ENCODE measurements around the gene KIAA1210. TPM values are rescaled to one million over a fixed set of nuclear protein-coding genes. Genes with fewer than 3 reads are reported as not detected.

Gene KIAA1210
- under 0.01 TPM for polyA plus RNA-seq (2013, experiment 1 of 2)
- polyA plus RNA-seq (2013, experiment 2 of 2): not detected

DNA sequence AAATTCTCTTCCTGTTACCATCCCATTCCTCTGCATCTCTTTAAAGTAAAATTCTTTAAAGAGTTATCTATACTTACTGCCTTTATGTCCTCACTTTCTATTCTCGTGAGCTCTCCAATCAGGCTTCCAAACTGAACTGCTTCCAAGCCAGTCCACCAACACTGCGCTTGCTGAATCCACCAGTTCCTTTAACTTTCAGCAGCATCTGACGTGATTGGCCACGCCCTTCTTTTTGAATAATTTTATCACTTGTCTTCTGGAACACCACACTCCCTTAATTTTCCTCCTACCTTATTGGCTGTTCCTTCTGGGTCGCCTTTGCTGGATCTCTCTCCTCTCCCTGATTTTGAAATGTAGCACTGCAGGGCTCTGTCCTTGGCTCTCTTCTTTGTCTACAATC lies at the start of gene KIAA1210:
Gene KIAA1210 (minus strand): TSS at position 163 of the 400 bp plus-strand sequence. CDS start 4,170 bp downstream, outside the sequence.
- H2BK120ac ChIP-seq (ENCODE audit: low read depth, low read length): no peak within 1 kb of the TSS
- no peak within 1 kb of the TSS for H2BK12ac ChIP-seq (ENCODE audit: low read length in 2 of 2)
- WGBS: 68% methylated on average over 5 of the region's 5 CpGs
- DNase-seq: no peak
- H2AK5ac ChIP-seq (ENCODE audit: low read length, severe bottlenecking): no peak within 1 kb of the TSS
- no peak within 1 kb of the TSS for H4K91ac ChIP-seq (ENCODE audit: low read length)
- no peaks in the 10 kb centered on the region for H3K36me3 ChIP-seq (ENCODE audit: control insufficient read depth in 1 of 2, insufficient read depth in 2 of 2, low read depth in 1 of 2, low read length in 2 of 2)
- no peak within 1 kb of the TSS for H3K9ac ChIP-seq (ENCODE audit: low read length)
- H3K18ac ChIP-seq (ENCODE audit: low read depth in 1 of 2, low read length in 2 of 2): no peak within 1 kb of the TSS
- H2BK5ac ChIP-seq (ENCODE audit: low read depth, low read length, poor library complexity, severe bottlenecking): no peak within 1 kb of the TSS
- H3K4me3 ChIP-seq (ENCODE audit: insufficient read depth in 1 of 2, low read depth in 1 of 2, low read length in 2 of 2): no peak within 1 kb of the TSS
- H4K8ac ChIP-seq (ENCODE audit: low read length): no peak within 1 kb of the TSS
- no peak within 1 kb of the TSS for H2BK15ac ChIP-seq (ENCODE audit: low read depth, poor library complexity, severe bottlenecking)
- H3K23ac ChIP-seq (ENCODE audit: low read length in 2 of 2): no peak within 1 kb of the TSS
- H3K27me3 ChIP-seq (ENCODE audit: control insufficient read depth in 1 of 2, insufficient read depth in 1 of 2, low read length in 2 of 2): peaks cover 0 to 25% of the 10 kb centered on the region in 2 experiments
- no peaks in the 10 kb centered on the region for H3K4me1 ChIP-seq (ENCODE audit: control insufficient read depth, insufficient read depth, low read depth, low read length)
- no peak within 1 kb of the TSS for H2AFZ ChIP-seq (ENCODE audit: low read depth, low read length)
- H3K27ac ChIP-seq (ENCODE audit: low read length, poor library complexity, severe bottlenecking): no peak within 1 kb of the TSS
- no peaks in the 10 kb centered on the region for H3K9me3 ChIP-seq (ENCODE audit: control insufficient read depth, low read length)
- H3K79me1 ChIP-seq (replicated peaks; ENCODE audit: low read length, poor library complexity, severe bottlenecking): no peaks in the 10 kb centered on the region
- H3K14ac ChIP-seq (ENCODE audit: low read length in 2 of 2): no peak within 1 kb of the TSS
- H3K4ac ChIP-seq (ENCODE audit: low read depth in 1 of 2, low read length in 2 of 2): no peak within 1 kb of the TSS
- H3K4me2 ChIP-seq (ENCODE audit: low read length, poor library complexity, severe bottlenecking): no peak within 1 kb of the TSS

DNA sequence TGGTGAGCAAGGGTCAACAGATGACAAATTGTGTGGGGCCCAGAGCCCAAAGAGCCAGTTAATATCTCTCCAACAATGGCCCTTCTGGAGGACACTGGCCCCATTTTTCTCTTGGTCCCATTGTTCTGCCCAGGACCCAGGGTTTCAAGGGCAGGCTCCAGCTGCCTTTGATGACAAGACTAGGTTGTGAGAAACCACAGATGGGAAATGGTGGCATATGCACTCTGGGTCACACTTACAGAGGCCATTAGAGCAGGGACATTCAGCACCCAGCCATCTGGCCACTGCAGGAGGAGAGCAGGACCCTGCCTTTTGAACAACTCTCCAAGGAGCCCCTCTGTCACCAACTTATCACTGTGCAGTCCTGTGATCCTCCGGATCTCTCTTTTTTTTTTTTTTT lies 49.7 kb upstream of the KIAA1210 start:
- Histone ChIP-seq H2BK5ac (ENCODE audit: low read depth, low read length, poor library complexity, severe bottlenecking) (no peak overlapping the region), H2BK15ac (ENCODE audit: low read depth, poor library complexity, severe bottlenecking) (no peak overlapping the region), H3K14ac (ENCODE audit: low read length in 2 of 2) (no peak overlapping the region), H3K23ac (ENCODE audit: low read length in 2 of 2) (no peak overlapping the region), H3K36me3 (ENCODE audit: control insufficient read depth in 1 of 2, insufficient read depth in 2 of 2, low read depth in 1 of 2, low read length in 2 of 2) (no peaks in the 10 kb centered on the region), H3K18ac (ENCODE audit: low read depth in 1 of 2, low read length in 2 of 2) (no peak overlapping the region), H2BK12ac (ENCODE audit: low read length in 2 of 2) (no peak overlapping the region), H3K4me1 (ENCODE audit: control insufficient read depth, insufficient read depth, low read depth, low read length) (no peaks in the 10 kb centered on the region), H3K9ac (ENCODE audit: low read length) (no peak overlapping the region), H3K4me2 (ENCODE audit: low read length, poor library complexity, severe bottlenecking) (no peak overlapping the region), H3K4me3 (ENCODE audit: insufficient read depth in 1 of 2, low read depth in 1 of 2, low read length in 2 of 2) (no peak overlapping the region), H3K4ac (ENCODE audit: low read depth in 1 of 2, low read length in 2 of 2) (no peak overlapping the region), H2BK120ac (ENCODE audit: low read depth, low read length) (no peak overlapping the region), H3K79me1 (replicated peaks; ENCODE audit: low read length, poor library complexity, severe bottlenecking) (no peaks in the 10 kb centered on the region), H4K91ac (ENCODE audit: low read length) (no peak overlapping the region), H2AK5ac (ENCODE audit: low read length, severe bottlenecking) (no peak overlapping the region), H4K8ac (ENCODE audit: low read length) (no peak overlapping the region), H3K9me3 (ENCODE audit: control insufficient read depth, low read length) (no peaks in the 10 kb centered on the region), H2AFZ (ENCODE audit: low read depth, low read length) (no peak overlapping the region), H3K27ac (ENCODE audit: low read length, poor library complexity, severe bottlenecking) (no peak overlapping the region), H3K27me3 (ENCODE audit: control insufficient read depth in 1 of 2, insufficient read depth in 1 of 2, low read length in 2 of 2) (peaks cover 0 to 21% of the 10 kb centered on the region in 2 experiments)
- DNase-seq: no peak
- WGBS: no CpG with 5 or more reads among the region's 1 CpG

DNA sequence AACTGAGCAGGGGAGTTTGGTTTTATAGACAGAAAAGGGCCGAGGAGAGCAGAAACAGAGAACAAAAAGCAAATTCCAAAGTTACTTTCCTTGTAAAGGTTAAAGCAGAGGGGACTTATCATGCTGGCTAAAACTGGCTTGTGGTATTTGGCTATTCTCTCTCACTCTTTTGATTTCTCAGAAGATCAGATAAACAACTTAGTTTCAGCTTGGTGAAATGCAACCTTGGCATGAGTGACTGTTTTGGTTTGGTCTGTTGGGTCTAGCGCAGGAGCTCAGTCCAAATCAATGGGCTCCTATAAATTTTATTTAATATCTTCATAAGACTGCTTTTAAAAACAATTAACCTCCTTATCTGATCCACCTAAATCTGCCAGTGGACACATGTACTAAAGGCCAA lies 47.3 kb upstream of the KIAA1210 start:
- Histone ChIP-seq H4K8ac (ENCODE audit: low read length) (no peak overlapping the region), H3K23ac (ENCODE audit: low read length in 2 of 2) (no peak overlapping the region), H2BK12ac (ENCODE audit: low read length in 2 of 2) (no peak overlapping the region), H3K4me2 (ENCODE audit: low read length, poor library complexity, severe bottlenecking) (no peak overlapping the region), H2BK15ac (ENCODE audit: low read depth, poor library complexity, severe bottlenecking) (no peak overlapping the region), H3K9ac (ENCODE audit: low read length) (no peak overlapping the region), H2BK120ac (ENCODE audit: low read depth, low read length) (no peak overlapping the region), H3K79me1 (replicated peaks; ENCODE audit: low read length, poor library complexity, severe bottlenecking) (no peaks in the 10 kb centered on the region), H3K4me3 (ENCODE audit: insufficient read depth in 1 of 2, low read depth in 1 of 2, low read length in 2 of 2) (no peak overlapping the region), H3K27ac (ENCODE audit: low read length, poor library complexity, severe bottlenecking) (no peak overlapping the region), H4K91ac (ENCODE audit: low read length) (no peak overlapping the region), H3K14ac (ENCODE audit: low read length in 2 of 2) (no peak overlapping the region), H3K36me3 (ENCODE audit: control insufficient read depth in 1 of 2, insufficient read depth in 2 of 2, low read depth in 1 of 2, low read length in 2 of 2) (no peaks in the 10 kb centered on the region), H3K4me1 (ENCODE audit: control insufficient read depth, insufficient read depth, low read depth, low read length) (no peaks in the 10 kb centered on the region), H2AK5ac (ENCODE audit: low read length, severe bottlenecking) (no peak overlapping the region), H3K18ac (ENCODE audit: low read depth in 1 of 2, low read length in 2 of 2) (no peak overlapping the region), H3K4ac (ENCODE audit: low read depth in 1 of 2, low read length in 2 of 2) (no peak overlapping the region), H2AFZ (ENCODE audit: low read depth, low read length) (no peak overlapping the region), H2BK5ac (ENCODE audit: low read depth, low read length, poor library complexity, severe bottlenecking) (no peak overlapping the region), H3K9me3 (ENCODE audit: control insufficient read depth, low read length) (no peaks in the 10 kb centered on the region), H3K27me3 (ENCODE audit: control insufficient read depth in 1 of 2, insufficient read depth in 1 of 2, low read length in 2 of 2) (peaks cover 0 to 29% of the 10 kb centered on the region in 2 experiments)
- WGBS: 0% methylated on average over 1 of the region's 2 CpGs
- DNase-seq: no peak

DNA sequence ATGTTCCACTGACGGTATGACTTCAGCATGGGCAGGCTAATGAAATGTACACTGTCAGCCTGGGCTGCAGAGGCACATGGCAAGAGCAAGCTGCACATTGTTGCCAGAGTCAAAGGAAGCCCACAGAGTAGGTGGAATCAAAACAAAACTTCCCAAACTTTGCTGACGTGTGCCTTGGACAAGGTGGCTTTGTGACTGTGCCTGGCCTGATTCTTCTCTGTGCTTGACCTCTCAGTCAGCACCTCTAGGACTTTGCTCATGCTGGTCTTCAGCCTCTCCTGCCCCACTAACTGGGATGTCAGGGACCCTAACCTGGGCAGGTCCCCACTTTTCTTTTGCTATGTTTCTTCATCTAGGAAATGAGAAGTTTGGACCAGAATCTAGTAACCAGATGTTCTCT lies 40.5 kb upstream of the KIAA1210 start:
- Histone ChIP-seq H3K4me3 (ENCODE audit: insufficient read depth in 1 of 2, low read depth in 1 of 2, low read length in 2 of 2) (no peak overlapping the region), H4K91ac (ENCODE audit: low read length) (no peak overlapping the region), H3K27ac (ENCODE audit: low read length, poor library complexity, severe bottlenecking) (no peak overlapping the region), H2AK5ac (ENCODE audit: low read length, severe bottlenecking) (no peak overlapping the region), H3K79me1 (replicated peaks; ENCODE audit: low read length, poor library complexity, severe bottlenecking) (no peaks in the 10 kb centered on the region), H3K9ac (ENCODE audit: low read length) (no peak overlapping the region), H2AFZ (ENCODE audit: low read depth, low read length) (no peak overlapping the region), H2BK12ac (ENCODE audit: low read length in 2 of 2) (no peak overlapping the region), H3K14ac (ENCODE audit: low read length in 2 of 2) (no peak overlapping the region), H3K18ac (ENCODE audit: low read depth in 1 of 2, low read length in 2 of 2) (no peak overlapping the region), H3K27me3 (ENCODE audit: control insufficient read depth in 1 of 2, insufficient read depth in 1 of 2, low read length in 2 of 2) (peaks cover 0 to 55% of the 10 kb centered on the region in 2 experiments), H3K4ac (ENCODE audit: low read depth in 1 of 2, low read length in 2 of 2) (no peak overlapping the region), H3K4me1 (ENCODE audit: control insufficient read depth, insufficient read depth, low read depth, low read length) (no peaks in the 10 kb centered on the region), H3K23ac (ENCODE audit: low read length in 2 of 2) (no peak overlapping the region), H3K4me2 (ENCODE audit: low read length, poor library complexity, severe bottlenecking) (no peak overlapping the region), H4K8ac (ENCODE audit: low read length) (no peak overlapping the region), H3K9me3 (ENCODE audit: control insufficient read depth, low read length) (no peaks in the 10 kb centered on the region), H3K36me3 (ENCODE audit: control insufficient read depth in 1 of 2, insufficient read depth in 2 of 2, low read depth in 1 of 2, low read length in 2 of 2) (no peaks in the 10 kb centered on the region), H2BK15ac (ENCODE audit: low read depth, poor library complexity, severe bottlenecking) (no peak overlapping the region), H2BK5ac (ENCODE audit: low read depth, low read length, poor library complexity, severe bottlenecking) (no peak overlapping the region), H2BK120ac (ENCODE audit: low read depth, low read length) (no peak overlapping the region)
- 48% methylated on average over 2 of the region's 2 CpGs for WGBS
- DNase-seq: no peak
